Lower leg skin (tissue), 4 donors: ENCODE data around the gene CAMTA1. TPM values are rescaled to one million over a fixed set of nuclear protein-coding genes. Genes with fewer than 3 reads are reported as not detected.

Source experiments
- DNase-seq, 2 donors: peaks; one replicate each; pipeline ENCODE4 v3.0.0-alpha.2; 2019; ENCODE audit warnings: low spot score in 2 of 2
- H3K4me3 ChIP-seq: fragments of 200-600 bp; sonication (generic); 2 replicates; pipeline ENCODE4 v1.5.1; 2017; ENCODE audit warnings: mild to moderate bottlenecking, low read depth; ENCODE audit not compliant: poor library complexity, severe bottlenecking
- CTCF ChIP-seq, 3 donors: fragments of 450-650 bp; IDR thresholded peaks; one replicate each; pipeline ENCODE4 v1.5.1; 2016; ENCODE audit warnings: antibody characterized with exemption in 3 of 3, mild to moderate bottlenecking in 3 of 3, moderate library complexity in 2 of 3
- POLR2A ChIP-seq, 2 donors: fragments of 450-650 bp; IDR thresholded peaks; one replicate each; pipeline ENCODE4 v1.6.1; 2016 to 2017; ENCODE audit warnings: antibody characterized with exemption in 2 of 2, mild to moderate bottlenecking in 1 of 2, moderate library complexity in 1 of 2
- WGBS, 2 donors: methylation state at CpG; one replicate each; pipeline ENCODE4 v1.1.5; 2018; 5-methylcytosine and 5-hydroxymethylcytosine counted together
- intact Hi-C: fragments of 100-400 bp; cut with DNase I; formaldehyde crosslinking; loops from one replicate; pipeline ENCODE4 v1.15.0; 2023; ENCODE audit warnings: low total_unique reads
- total RNA-seq, 4 donors: library from RNA; depleted of rRNA; stranded (reverse); fragments of >200 nt; gene quantifications; one replicate each; pipeline ENCODE4 v1.1.0, GENCODE V29; 2016

The CAMTA1 gene
- total RNA-seq, 4 donors from 2014 or later: 24.4 to 52.3 (median 32.9) TPM

- no peak for DNase-seq
- TF ChIP-seq CTCF (IDR thresholded peaks at IDR 0.05) (no peak), POLR2A (IDR thresholded peaks at IDR 0.05) (no peak)
- no peak overlapping the region for H3K4me3 ChIP-seq
- intact Hi-C loops: no loop called here
Observed at GRCh38 chr1:6870571-6870970, 85.3 kb downstream of the CAMTA1 start.

- TF ChIP-seq POLR2A (IDR thresholded peaks at IDR 0.05) (no peak), CTCF (IDR thresholded peaks at IDR 0.05) (no peak)
- WGBS, 2 donors: 89 to 90% methylated on average over 3 of the region's 3 CpGs
- intact Hi-C loops: no loop called here
- DNase-seq: no peak
- H3K4me3 ChIP-seq: no peak overlapping the region
Observed at GRCh38 chr1:6871300-6871972, 86.2 kb downstream of the CAMTA1 start.

- intact Hi-C loops: no loop called here
- WGBS, 2 donors: 67 to 77% methylated on average over 5 of the region's 5 CpGs
- DNase-seq: no peak
- H3K4me3 ChIP-seq: no peak overlapping the region
- TF ChIP-seq CTCF (IDR thresholded peaks at IDR 0.05) (no peak), POLR2A (IDR thresholded peaks at IDR 0.05) (no peak)
Observed at GRCh38 chr1:6872573-6873261, 87.5 kb downstream of the CAMTA1 start.

- WGBS, 2 donors: 82 to 94% methylated on average over 4 of the region's 4 CpGs
- DNase-seq: no peak
- intact Hi-C loops: no loop called here
- TF ChIP-seq CTCF (IDR thresholded peaks at IDR 0.05) (no peak), POLR2A (IDR thresholded peaks at IDR 0.05) (no peak)
- H3K4me3 ChIP-seq: no peak overlapping the region
Observed at GRCh38 chr1:6873298-6874015, 88.2 kb downstream of the CAMTA1 start.

- no peak for TF ChIP-seq POLR2A (IDR thresholded peaks at IDR 0.05)
- TF ChIP-seq CTCF (IDR thresholded peaks at IDR 0.05): no peak
- no peak overlapping the region for H3K4me3 ChIP-seq
- WGBS, 2 donors: 94% methylated on average over 4 of the region's 4 CpGs
- intact Hi-C loops: no loop called here
- no peak for DNase-seq
Observed at GRCh38 chr1:6874298-6874697, 89.0 kb downstream of the CAMTA1 start.
